Prostate gland (tissue), 2 donors: ENCODE measurements around the gene CIT.

ENCODE experiments used
- POLR2A ChIP-seq: fragments of 450-650 bp; IDR thresholded peaks from one replicate; pipeline ENCODE4 v1.6.1; 2016; ENCODE audit warnings: antibody characterized with exemption, mild to moderate bottlenecking
- POLR2AphosphoS5 ChIP-seq: sonication (generic); formaldehyde crosslinking; IDR thresholded peaks from one replicate; pipeline ENCODE4 v1.6.1; 2017; ENCODE audit warnings: antibody characterized with exemption
- TF ChIP-seq, protein P1 (sequence below), 4 experiments: fragments of 200-600 bp in 2 of 4; fragments of 450-650 bp in 2 of 4; sonication (generic) in 2 of 4; IDR thresholded peaks; 1 replicate in 3 of 4; 2 replicates in 1 of 4; pipeline ENCODE4 v1.5.1; 2016 to 2019; ENCODE audit warnings: antibody characterized with exemption in 4 of 4, mild to moderate bottlenecking in 2 of 4, moderate library complexity in 2 of 4

DNA sequence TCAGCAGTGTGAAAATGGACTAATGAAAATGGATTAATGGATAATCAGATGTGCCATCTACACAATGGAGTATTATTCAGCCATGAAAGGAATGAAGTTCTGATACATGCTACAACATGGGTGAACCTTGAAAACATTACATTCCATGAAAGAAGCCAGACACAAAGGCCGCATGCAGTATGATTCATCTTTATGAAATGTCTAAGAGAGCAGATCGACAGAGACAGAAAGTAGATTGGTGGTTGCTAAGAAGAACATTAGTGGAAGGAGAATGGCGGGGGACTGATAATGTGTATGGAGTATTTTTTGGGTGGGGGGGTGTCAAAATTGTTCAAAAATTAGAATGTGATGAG, 161.9 kb downstream of the CIT start:
- TF ChIP-seq, protein P1, sequence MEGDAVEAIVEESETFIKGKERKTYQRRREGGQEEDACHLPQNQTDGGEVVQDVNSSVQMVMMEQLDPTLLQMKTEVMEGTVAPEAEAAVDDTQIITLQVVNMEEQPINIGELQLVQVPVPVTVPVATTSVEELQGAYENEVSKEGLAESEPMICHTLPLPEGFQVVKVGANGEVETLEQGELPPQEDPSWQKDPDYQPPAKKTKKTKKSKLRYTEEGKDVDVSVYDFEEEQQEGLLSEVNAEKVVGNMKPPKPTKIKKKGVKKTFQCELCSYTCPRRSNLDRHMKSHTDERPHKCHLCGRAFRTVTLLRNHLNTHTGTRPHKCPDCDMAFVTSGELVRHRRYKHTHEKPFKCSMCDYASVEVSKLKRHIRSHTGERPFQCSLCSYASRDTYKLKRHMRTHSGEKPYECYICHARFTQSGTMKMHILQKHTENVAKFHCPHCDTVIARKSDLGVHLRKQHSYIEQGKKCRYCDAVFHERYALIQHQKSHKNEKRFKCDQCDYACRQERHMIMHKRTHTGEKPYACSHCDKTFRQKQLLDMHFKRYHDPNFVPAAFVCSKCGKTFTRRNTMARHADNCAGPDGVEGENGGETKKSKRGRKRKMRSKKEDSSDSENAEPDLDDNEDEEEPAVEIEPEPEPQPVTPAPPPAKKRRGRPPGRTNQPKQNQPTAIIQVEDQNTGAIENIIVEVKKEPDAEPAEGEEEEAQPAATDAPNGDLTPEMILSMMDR (IDR thresholded peaks at IDR 0.05) = no peak
- TF ChIP-seq POLR2AphosphoS5 = no peak
- TF ChIP-seq POLR2A = no peak
